Tibial nerve (tissue), 4 donors: ENCODE results near the gene PREX1. TPM values are rescaled to one million over a fixed set of nuclear protein-coding genes. Genes with fewer than 3 reads are reported as not detected.

Experiments used
- DNase-seq, 2 donors: peaks; one replicate each; pipeline ENCODE4 v3.0.0-alpha.2; 2019; ENCODE audit warnings: low spot score in 2 of 2
- H3K27ac ChIP-seq, 4 donors: fragments of 200-600 bp; sonication (generic) in 3 of 4; one replicate each; pipeline ENCODE4 v1.5.1; 2017 to 2019; ENCODE audit warnings: mild to moderate bottlenecking in 1 of 4
- H3K27me3 ChIP-seq, 2 donors: fragments of 200-600 bp; sonication (generic) in 1 of 2; one replicate each; pipeline versions ENCODE4 v1.5.1 to v1.6.0; 2017 to 2019
- H3K36me3 ChIP-seq, 3 donors: fragments of 200-600 bp; sonication (generic); one replicate each; pipeline ENCODE4 v1.5.1; 2018 to 2019
- H3K4me1 ChIP-seq, 4 donors: fragments of 200-600 bp; sonication (generic) in 3 of 4; one replicate each; pipeline ENCODE4 v1.5.1; 2017 to 2019
- H3K4me3 ChIP-seq, 4 donors: fragments of 200-600 bp; sonication (generic) in 3 of 4; one replicate each; pipeline ENCODE4 v1.5.1; 2017 to 2019; ENCODE audit warnings: mild to moderate bottlenecking in 1 of 4, moderate library complexity in 1 of 4
- H3K9me3 ChIP-seq, 4 donors: fragments of 200-600 bp; sonication (generic) in 3 of 4; one replicate each; pipeline ENCODE4 v1.5.1; 2017 to 2019
- EP300 ChIP-seq, 2 donors: sonication (generic); formaldehyde crosslinking; IDR thresholded peaks; one replicate each; pipeline ENCODE4 v1.6.1; 2017; ENCODE audit warnings: antibody characterized with exemption in 2 of 2, mild to moderate bottlenecking in 1 of 2
- POLR2A ChIP-seq, 2 donors: fragments of 450-650 bp; IDR thresholded peaks; one replicate each; pipeline ENCODE4 v1.6.1; 2017; ENCODE audit warnings: antibody characterized with exemption in 2 of 2, mild to moderate bottlenecking in 2 of 2, moderate library complexity in 2 of 2
- WGBS, 2 donors: methylation state at CpG; one replicate each; pipeline ENCODE4 v1.1.5; 2018; 5-methylcytosine and 5-hydroxymethylcytosine counted together
- total RNA-seq, 4 donors: library from RNA; depleted of rRNA; stranded (reverse); fragments of >200 nt; gene quantifications; one replicate each; pipeline ENCODE4 v1.1.0, GENCODE V29; 2016
- TF ChIP-seq, protein P1 (sequence below), 5 experiments: fragments of 200-600 bp in 3 of 5; fragments of 450-650 bp in 2 of 5; sonication (generic) in 3 of 5; IDR thresholded peaks; one replicate each; pipeline ENCODE4 v1.5.1; 2016 to 2019; ENCODE audit warnings: antibody characterized with exemption in 5 of 5, mild to moderate bottlenecking in 3 of 5, moderate library complexity in 2 of 5

The PREX1 gene
- total RNA-seq, 4 donors from 2014 or later, result 30.1 to 50.7 (median 32.5) TPM

DNA sequence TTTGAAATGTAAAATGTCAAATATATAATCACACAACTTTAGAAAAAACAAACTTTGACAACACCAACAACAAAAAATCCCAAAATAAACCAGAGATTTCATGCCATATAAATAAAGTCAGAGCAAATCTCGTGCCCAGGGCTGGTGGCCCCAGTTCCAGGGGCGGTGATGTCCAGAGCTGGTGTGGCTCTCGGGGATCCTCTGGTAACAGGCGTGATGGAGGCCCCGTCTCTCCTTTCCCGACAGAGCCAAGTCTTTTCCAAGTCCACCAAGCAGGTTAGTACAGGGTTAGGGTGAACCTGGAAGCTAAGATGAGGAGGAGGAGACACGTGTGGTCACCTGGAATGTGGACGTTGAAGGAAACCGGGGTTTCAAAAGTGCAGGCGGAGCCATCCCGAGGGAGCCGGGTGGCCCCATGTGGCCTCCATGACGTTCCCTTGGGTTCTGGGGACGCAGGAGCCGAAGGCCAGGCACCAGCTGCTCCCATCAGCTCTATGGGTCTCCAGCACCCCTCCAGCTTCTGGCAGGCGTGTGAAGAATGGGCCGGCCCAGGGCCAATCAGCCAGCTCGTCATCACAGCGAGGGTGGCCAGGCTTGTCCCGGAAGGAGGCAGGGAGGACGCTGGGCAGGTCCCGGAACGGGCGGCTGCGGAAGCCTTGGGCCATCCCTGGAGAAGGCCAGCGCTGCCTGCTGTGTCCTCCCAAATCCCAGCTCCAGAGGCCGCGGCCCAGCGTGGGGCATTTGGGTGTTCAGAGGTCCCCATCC lies 202.5 kb downstream of the PREX1 start:
- Histone ChIP-seq H3K4me1 (peaks cover 0 to 12% (median 5%) of the 10 kb centered on the region in 4 donors), H3K27ac (no peak overlapping the region), H3K36me3 (peaks cover 0 to 62% (median 20%) of the 10 kb centered on the region in 3 donors), H3K9me3 (no peaks in the 10 kb centered on the region), H3K4me3 (no peak overlapping the region), H3K27me3 (no peaks in the 10 kb centered on the region)
- 89 to 92% methylated on average over 29 of the region's 29 CpGs for WGBS, 2 donors
- no peak for DNase-seq
- TF ChIP-seq POLR2A (IDR thresholded peaks at IDR 0.05), result no peak
- TF ChIP-seq, protein P1, sequence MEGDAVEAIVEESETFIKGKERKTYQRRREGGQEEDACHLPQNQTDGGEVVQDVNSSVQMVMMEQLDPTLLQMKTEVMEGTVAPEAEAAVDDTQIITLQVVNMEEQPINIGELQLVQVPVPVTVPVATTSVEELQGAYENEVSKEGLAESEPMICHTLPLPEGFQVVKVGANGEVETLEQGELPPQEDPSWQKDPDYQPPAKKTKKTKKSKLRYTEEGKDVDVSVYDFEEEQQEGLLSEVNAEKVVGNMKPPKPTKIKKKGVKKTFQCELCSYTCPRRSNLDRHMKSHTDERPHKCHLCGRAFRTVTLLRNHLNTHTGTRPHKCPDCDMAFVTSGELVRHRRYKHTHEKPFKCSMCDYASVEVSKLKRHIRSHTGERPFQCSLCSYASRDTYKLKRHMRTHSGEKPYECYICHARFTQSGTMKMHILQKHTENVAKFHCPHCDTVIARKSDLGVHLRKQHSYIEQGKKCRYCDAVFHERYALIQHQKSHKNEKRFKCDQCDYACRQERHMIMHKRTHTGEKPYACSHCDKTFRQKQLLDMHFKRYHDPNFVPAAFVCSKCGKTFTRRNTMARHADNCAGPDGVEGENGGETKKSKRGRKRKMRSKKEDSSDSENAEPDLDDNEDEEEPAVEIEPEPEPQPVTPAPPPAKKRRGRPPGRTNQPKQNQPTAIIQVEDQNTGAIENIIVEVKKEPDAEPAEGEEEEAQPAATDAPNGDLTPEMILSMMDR (IDR thresholded peaks at IDR 0.05), result no peak
- TF ChIP-seq EP300 (IDR thresholded peaks at IDR 0.05), result no peak

DNA sequence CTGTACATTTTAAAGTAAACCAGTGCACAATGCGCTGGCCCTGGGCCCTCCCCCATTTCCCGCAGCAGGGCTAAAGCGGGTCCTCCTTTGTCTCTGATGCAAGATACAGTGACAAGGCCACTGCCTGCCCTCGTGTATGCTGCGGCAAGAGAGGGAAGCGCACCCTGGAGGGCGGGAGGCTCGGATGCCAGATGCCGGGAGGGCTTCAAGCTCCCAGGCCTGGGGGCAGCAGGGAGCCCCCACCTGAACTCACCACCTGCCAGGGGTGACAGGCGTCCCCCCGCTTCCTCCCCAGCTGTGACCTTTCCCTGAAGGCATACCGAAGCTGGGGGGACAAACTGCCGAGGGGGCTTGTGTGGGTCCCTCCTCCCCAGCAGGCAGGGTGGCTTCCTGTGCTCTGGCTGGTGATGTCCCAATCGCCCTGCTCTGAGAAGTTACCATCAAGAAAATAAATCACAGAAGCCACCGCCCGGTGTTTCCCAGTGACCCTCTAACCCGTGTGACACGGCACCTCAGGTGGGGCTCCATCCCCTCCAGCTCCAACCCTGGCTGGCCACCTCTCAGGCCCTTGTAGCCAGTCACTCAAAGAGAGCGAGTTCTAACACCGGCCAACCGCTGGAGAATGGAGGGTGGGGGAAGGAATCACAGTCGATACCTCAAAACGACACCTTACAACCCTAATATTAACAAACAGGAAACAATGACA lies 203.3 kb downstream of the PREX1 start:
- Histone ChIP-seq H3K4me1 (peaks cover 0 to 20% (median 5%) of the 10 kb centered on the region in 4 donors), H3K27me3 (no peaks in the 10 kb centered on the region), H3K36me3 (peaks cover 0 to 54% (median 14%) of the 10 kb centered on the region in 3 donors), H3K27ac (no peak overlapping the region), H3K4me3 (no peak overlapping the region), H3K9me3 (no peaks in the 10 kb centered on the region)
- TF ChIP-seq, protein P1 (IDR thresholded peaks at IDR 0.05), result no peak
- TF ChIP-seq EP300 (IDR thresholded peaks at IDR 0.05), result no peak
- no peak for TF ChIP-seq POLR2A (IDR thresholded peaks at IDR 0.05)
- DNase-seq, result no peak
- WGBS, 2 donors, result 78 to 85% methylated on average over 23 of the region's 23 CpGs

DNA sequence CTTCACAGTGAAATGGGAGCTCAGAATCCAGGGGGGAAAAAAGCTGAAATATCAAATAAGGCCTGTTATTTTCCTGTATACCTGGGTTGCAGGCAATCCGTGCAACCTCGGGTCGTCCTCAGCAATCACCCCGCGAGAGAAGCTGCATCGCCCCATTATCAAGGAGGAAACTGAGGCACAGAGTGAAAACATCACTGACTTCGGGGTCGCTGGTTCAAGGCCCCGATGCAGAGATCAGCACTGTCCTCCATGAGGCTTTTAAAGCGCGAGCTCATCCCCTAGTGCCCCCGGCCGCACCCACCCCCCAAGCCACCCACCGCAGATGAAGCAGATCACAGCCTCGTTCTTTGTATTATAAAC lies 203.9 kb downstream of the PREX1 start:
- Histone ChIP-seq H3K4me1 (peaks cover 0 to 20% (median 5%) of the 10 kb centered on the region in 4 donors), H3K4me3 (no peak overlapping the region), H3K36me3 (peaks cover 0 to 48% (median 14%) of the 10 kb centered on the region in 3 donors), H3K27me3 (no peaks in the 10 kb centered on the region), H3K9me3 (no peaks in the 10 kb centered on the region), H3K27ac (no peak overlapping the region)
- TF ChIP-seq POLR2A (IDR thresholded peaks at IDR 0.05) (no peak), EP300 (IDR thresholded peaks at IDR 0.05) (no peak)
- TF ChIP-seq, protein P1 (IDR thresholded peaks at IDR 0.05), result no peak
- WGBS, 2 donors, result 92% methylated on average over 15 of the region's 15 CpGs
- no peak for DNase-seq

DNA sequence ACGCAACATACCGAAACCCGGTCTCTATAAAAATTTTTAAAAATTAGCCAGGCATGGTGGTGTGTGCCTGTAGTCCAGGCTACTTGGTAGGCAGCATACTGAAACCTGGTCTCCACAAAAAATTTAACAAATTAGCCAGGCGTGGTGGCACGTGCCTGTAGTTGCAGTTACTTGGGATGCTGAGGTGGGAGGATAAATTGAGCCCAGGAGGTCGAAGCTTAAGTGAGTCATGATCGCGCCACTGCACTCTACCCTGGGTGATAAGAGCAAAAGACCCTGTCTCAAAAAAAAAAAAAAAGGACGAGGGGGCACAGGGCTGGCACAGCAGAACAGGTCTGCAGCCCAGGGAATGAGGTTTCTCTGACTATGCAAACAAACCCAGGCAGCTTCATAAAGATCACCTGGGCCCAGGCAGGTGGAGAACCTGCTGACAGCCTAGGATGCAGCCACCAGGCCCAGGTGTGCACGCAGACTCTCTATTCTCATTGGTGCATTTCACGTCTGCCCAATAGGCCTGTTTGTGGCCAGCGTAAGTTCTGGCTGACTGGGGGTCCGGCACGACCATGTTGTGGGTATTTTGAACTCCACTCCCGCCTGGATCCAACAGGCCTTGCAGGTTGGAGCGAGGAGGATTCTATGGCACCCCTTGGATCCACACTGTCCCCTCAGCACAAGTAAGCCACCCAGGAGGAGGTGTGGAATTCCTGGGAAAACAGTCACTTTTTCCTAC lies 204.5 kb downstream of the PREX1 start:
- H3K36me3 ChIP-seq, result peaks cover 0 to 42% (median 14%) of the 10 kb centered on the region in 3 donors
- H3K4me1 ChIP-seq, result peaks cover 0 to 20% (median 5%) of the 10 kb centered on the region in 4 donors
- H3K27me3 ChIP-seq, result no peaks in the 10 kb centered on the region
- DNase-seq, result no peak
- WGBS, 2 donors, result 85 to 91% methylated on average over 13 to 16 of the region's 16 CpGs
- no peak overlapping the region for H3K27ac ChIP-seq
- H3K9me3 ChIP-seq, result no peaks in the 10 kb centered on the region
- TF ChIP-seq EP300 (IDR thresholded peaks at IDR 0.05), result no peak
- H3K4me3 ChIP-seq, result no peak overlapping the region

DNA sequence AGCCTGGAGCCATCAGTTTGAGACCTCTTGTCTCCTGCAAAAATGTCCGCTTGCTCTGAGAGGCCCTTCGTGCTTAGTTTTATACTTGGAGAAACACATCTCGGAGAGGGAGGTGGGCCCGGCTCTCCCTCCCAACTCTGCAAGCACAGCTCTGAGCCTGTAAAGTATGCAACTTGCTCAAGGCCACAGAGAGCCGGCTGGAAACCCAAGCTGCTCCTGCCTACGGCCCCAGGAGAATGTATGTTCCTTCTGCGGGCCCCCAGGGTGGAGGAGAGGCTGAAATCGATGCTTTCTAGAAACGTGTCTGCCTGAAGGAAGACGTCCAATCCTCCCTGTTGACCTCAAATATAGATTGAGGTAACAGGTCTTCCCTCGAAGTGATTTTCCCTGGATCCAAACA lies 205.4 kb downstream of the PREX1 start:
- 52 to 63% methylated on average over 11 of the region's 11 CpGs for WGBS, 2 donors
- no peak for DNase-seq
- Histone ChIP-seq H3K9me3 (no peaks in the 10 kb centered on the region), H3K36me3 (peaks cover 0 to 34% (median 14%) of the 10 kb centered on the region in 3 donors), H3K4me1 (peaks cover 0 to 20% (median 5%) of the 10 kb centered on the region in 4 donors), H3K27ac (no peak overlapping the region), H3K4me3 (no peak overlapping the region), H3K27me3 (no peaks in the 10 kb centered on the region)
- TF ChIP-seq EP300 (IDR thresholded peaks at IDR 0.05), result no peak
- TF ChIP-seq, protein P1 (IDR thresholded peaks at IDR 0.05), result no peak
- no peak for TF ChIP-seq POLR2A (IDR thresholded peaks at IDR 0.05)
